NCI-H128 (cell line): ENCODE results near the gene HTATIP2.
"Not testable (repeated sequence)": the region's sequence is repeated elsewhere in the genome, so short reads cannot be mapped to it uniquely, and the experiment has no call there.

Source experiments
- DNase-seq: peaks from one replicate; lab custom pipeline; 2025; ENCODE audit not compliant: unreplicated experiment; lab: John Stamatoyannopoulos, UW

Gene HTATIP2

DNA sequence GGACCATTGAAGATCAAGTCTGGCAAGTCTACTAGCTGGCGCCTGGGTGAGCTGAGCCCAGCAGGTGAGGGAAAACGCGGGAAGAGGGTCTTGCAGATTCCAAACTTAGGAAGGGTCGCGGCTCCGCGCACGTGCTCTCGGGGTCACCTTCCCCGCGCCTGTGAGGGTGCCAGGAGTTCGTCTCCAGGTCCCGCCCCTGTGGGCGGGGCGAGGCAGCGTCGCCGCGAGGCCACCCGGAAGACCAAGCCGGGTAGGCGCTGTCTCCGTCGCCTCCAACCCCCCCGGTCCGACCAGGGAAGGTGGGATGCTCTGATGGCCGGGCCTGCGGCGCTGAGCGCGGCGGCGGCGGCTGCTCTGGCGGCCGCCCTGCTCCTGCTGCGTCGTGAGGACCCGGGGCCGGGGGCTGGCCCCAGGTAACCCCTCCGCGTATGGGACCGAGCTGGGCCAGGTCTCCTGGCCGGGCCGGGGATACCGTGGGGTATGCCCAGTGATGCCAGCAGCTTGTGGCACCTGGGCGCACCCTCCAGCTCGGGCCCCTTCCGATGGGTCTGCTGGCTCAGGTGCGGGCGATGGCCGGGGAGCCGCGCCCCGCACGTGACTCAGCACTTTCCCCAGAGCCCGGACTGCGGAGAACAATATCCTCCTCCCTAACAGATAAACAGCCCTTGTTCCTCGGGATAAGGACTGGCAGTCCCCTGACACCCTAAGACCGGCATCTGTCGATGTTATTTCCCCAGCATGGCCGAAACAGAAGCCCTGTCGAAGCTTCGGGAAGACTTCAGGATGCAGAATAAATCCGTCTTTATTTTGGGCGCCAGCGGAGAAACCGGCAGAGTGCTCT, at the start of gene HTATIP2:
Gene HTATIP2 (plus strand): TSS at position 215 of the 841 bp plus-strand sequence. CDS start 524 bp downstream, at position 739.
- DNase-seq, result no peak

GRCh38 chr11:20315800-20316199, 47.7 kb upstream of the HTATIP2 start:
- DNase-seq, result no peak

- DNase-seq, result no peak
Observed at GRCh38 chr11:20321177-20321576, 42.3 kb upstream of the HTATIP2 start.

DNA sequence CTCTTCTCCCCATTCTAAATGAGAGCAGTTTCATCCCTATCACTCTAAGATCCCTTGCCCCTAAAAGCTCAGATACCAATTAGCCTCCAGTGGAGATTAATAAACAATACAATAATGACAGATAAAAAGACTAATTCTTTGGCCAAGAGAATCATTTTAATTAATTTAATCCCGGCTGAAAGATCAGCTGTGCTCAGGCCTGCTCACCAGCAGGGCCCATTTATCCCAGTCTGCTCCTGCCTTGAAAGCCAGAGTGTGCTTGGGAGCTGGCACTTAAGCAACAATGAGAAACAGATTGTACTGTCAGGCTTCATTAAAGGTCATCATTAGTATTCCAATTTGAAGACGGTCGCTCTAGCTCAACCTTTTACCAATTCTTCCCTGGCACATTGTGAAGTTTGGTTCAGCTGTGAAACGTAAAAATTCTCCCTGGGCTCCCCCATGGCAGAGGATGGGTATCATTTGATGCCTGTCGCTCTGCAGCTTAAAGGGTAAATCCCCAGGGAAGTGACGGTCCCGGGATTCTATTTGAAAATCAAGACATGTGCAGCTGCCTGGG, 36.1 kb upstream of the HTATIP2 start:
- DNase-seq, result no peak

GRCh38 chr11:20336056-20336455, 27.5 kb upstream of the HTATIP2 start:
- no peak for DNase-seq

DNA sequence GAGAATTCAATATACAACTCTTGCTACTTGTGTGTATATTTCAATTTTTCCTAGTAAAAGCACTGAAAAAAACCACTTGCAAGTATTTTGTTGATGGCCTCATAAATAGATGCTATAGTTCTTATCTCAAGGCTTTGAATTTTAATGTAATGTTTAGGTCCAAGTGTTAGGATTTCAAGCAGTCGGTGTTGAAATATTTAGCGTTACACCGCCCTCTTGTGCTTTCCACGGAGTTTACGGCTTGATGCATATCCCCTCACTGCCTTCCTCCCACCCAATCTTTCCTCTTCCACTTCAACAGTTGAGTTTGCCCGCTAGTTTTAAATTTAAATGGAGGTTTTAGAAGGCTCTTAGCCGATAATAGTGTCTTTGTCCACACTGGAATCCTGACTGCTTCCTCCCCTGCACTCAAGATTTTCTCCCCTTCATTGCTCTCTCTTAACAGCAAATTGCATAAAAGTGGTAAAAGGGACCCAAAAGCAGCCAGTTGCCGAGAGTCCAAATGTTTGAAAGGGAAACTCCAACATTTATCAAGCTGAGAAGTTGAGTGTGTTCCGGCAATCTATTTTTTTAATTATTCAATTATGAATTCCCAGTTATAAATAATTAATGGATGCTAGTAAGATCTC, 25.9 kb upstream of the HTATIP2 start:
- no peak for DNase-seq

GRCh38 chr11:20342347-20343141, 21.0 kb upstream of the HTATIP2 start:
- DNase-seq, result no peak

DNA sequence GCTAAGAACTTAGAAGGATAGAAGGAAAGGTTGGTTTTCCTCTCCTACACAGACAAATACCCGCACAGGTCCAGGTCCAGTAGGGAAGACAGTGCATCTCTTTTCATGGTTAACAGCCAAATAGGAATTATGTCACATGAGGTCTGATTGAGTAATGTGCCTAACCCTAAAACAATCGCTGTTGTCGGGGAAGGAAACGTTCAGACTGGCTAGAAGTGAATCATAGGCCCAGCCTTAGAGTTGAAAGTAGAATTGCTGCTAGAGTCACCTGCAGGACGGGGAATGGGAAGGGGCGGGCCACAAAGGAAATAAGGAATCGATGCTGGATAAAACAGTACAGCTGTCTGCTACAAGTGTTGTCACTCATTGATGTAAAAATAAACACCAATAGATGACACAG, 12.4 kb upstream of the HTATIP2 start:
- no peak for DNase-seq

- DNase-seq, result no peak
Observed at GRCh38 chr11:20351751-20352262, 11.7 kb upstream of the HTATIP2 start.

- DNase-seq, result no peak
Observed at GRCh38 chr11:20353829-20354434, 9.6 kb upstream of the HTATIP2 start.

GRCh38 chr11:20355221-20356219, 8.0 kb upstream of the HTATIP2 start:
- no peak for DNase-seq

GRCh38 chr11:20357150-20357549, 6.4 kb upstream of the HTATIP2 start:
- DNase-seq, result no peak

DNA sequence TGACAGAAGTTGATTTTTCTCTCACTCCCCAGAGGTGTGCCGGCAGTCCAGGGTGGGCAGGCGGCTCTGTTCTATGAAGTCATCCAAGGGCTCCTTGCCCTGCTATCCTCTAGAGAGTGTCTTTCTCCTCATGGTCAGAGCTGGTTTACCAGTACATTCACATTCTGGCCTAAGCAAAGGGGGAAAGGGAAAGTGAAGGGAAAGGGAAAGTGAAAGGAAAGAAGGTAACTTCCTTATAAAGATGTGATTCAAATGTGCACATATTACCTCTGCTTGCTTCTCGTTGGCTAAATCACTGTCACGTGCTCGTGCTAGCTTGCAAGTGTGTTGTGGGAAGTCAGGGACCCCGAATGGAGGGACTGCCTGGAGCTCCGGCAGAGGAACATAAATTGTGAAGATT, 2.9 kb upstream of the HTATIP2 start:
- no peak for DNase-seq

DNA sequence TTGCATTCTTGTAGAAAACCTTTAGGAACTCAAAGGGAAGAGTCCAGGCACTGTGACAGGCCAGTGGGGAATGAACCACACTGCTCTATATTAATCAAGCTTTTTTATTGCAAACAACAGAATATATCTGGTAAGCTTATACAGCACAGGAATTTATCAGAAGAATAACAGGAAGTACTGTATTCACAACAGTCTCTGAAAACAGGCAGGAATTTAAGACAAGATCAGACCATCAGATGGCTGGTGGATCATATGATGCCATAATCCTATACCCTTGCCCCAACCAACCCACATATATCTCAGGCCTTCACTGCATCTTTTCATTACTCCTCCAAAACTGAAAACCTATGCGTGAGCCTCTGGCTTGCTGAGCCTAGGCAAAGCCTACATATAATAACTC, 1.0 kb upstream of the HTATIP2 start:
- no peak for DNase-seq

DNA sequence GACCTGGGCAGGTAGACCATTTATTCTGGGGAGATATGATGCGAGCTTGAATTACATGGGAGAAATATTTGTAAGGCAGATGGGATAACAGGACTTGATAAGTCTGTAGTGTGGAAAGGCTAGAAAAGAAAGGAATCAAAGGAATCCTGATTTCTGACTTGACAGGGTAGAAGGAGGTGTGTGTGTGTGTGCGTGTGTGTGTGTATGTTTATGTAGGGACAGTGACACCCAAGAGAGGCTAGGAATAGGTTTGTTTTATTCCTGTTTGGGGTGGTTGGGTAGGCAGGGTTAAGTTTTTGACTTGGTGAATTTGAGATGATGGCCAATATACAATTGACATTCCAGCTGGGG, 390 bp upstream of the HTATIP2 start:
- no peak for DNase-seq

- no peak for DNase-seq
Observed at GRCh38 chr11:20364341-20364792, 853 bp downstream of the HTATIP2 start.

DNA sequence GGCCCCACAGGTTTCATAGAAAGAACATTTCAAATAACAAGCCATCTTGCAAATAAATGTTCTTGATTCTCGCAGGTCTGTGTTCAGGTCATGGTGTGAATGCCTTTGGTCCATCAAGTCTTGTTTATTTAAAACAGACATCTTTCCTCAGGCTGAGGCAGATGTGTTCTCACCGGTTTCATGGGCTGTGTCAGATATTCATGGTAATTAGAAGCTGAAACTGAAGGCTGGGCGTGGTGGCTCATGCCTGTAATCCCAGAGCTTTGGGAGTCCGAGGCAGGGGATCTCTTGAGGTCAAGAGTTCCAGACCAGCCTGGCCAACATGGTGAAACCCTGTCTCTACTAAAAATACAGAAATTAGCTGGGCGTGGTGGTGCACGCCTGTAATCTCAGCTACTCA, 2.0 kb downstream of the HTATIP2 start:
- DNase-seq, result not testable (repeated sequence)

- DNase-seq, result no peak
Observed at GRCh38 chr11:20367313-20367948, 3.9 kb downstream of the HTATIP2 start.

DNA sequence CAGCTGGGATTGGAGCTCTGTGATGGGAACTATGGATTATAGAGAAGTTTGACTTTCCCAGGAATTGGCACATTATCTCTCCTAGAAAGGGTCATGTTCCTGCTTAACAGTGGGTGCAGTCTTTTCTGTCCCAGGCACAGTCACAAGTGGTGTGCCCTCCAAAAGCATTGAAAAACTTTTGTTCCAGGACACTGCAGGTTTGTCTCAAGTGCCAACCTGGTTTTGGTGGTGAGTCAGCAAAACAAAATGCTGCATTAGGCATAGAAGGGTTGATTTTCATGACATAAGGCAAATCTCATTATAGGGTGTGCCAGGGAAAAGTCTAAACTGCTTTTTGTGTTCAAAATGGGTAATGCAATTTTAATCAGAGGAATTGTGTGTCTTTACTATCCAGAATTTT, 4.9 kb downstream of the HTATIP2 start:
- no peak for DNase-seq
